GM10266 (cell line): ENCODE data around the gene ZNF493.

Source experiments
- DNase-seq: peaks from one replicate; pipeline ENCODE4 v3.0.0; 2012; ENCODE audit errors: extremely low spot score
- CTCF ChIP-seq: IDR thresholded peaks from 2 replicates; pipeline ENCODE4 v1.5.1; 2012; ENCODE audit warnings: mild to moderate bottlenecking, low read depth; ENCODE audit not compliant: control insufficient read depth, insufficient read depth; ENCODE audit errors: missing control alignments

The ZNF493 gene

GRCh38 chr19:21462540-21462939, 65.6 kb downstream of the ZNF493 start:
- no peak for TF ChIP-seq CTCF
- no peak for DNase-seq

- no peak for TF ChIP-seq CTCF
- DNase-seq, result no peak
Measured at GRCh38 chr19:21463449-21464105, 66.6 kb downstream of the ZNF493 start.

GRCh38 chr19:21466627-21467026, 69.7 kb downstream of the ZNF493 start:
- DNase-seq, result no peak
- no peak for TF ChIP-seq CTCF

GRCh38 chr19:21468791-21469190, 71.9 kb downstream of the ZNF493 start:
- no peak for DNase-seq
- no peak for TF ChIP-seq CTCF

- no peak for DNase-seq
- no peak for TF ChIP-seq CTCF
Measured at GRCh38 chr19:21472507-21472906, 75.6 kb downstream of the ZNF493 start.

- no peak for TF ChIP-seq CTCF
- DNase-seq, result no peak
Measured at GRCh38 chr19:21474671-21475181, 77.8 kb downstream of the ZNF493 start.
